Parathyroid adenoma (tissue), 2 donors: ENCODE data around the gene LINC00237.

Experiments used
- H2AFZ ChIP-seq: fragments of 300-600 bp; sonication (generic); one replicate; pipeline ENCODE4 v1.7.0; 2017; ENCODE audit warnings: antibody characterized with exemption, mild to moderate bottlenecking
- H3K27ac ChIP-seq: fragments of 300-600 bp; sonication (generic); one replicate; pipeline ENCODE4 v1.7.0; 2017
- H3K27me3 ChIP-seq: fragments of 300-600 bp; sonication (generic); one replicate; pipeline ENCODE4 v1.7.0; 2017; ENCODE audit warnings: low read length; ENCODE audit not compliant: control insufficient read depth, insufficient read depth
- H3K36me3 ChIP-seq: fragments of 300-600 bp; sonication (generic); one replicate; pipeline ENCODE4 v1.7.0; 2017; ENCODE audit warnings: low read length; ENCODE audit not compliant: control insufficient read depth, insufficient read depth
- H3K4me1 ChIP-seq: fragments of 300-600 bp; sonication (generic); one replicate; pipeline ENCODE4 v1.7.0; 2017; ENCODE audit warnings: control low read depth
- H3K4me2 ChIP-seq: fragments of 300-600 bp; sonication (generic); one replicate; pipeline ENCODE4 v1.7.0; 2017; ENCODE audit warnings: low read length
- H3K4me3 ChIP-seq: fragments of 300-600 bp; sonication (generic); one replicate; pipeline ENCODE4 v1.7.0; 2017; ENCODE audit warnings: low read depth, low read length
- H3K79me2 ChIP-seq: fragments of 300-600 bp; sonication (generic); one replicate; pipeline ENCODE4 v1.7.0; 2017; ENCODE audit warnings: control low read depth
- H3K9ac ChIP-seq: fragments of 300-600 bp; sonication (generic); one replicate; pipeline ENCODE4 v1.7.0; 2017; ENCODE audit warnings: mild to moderate bottlenecking
- H3K9me3 ChIP-seq: fragments of 300-600 bp; sonication (generic); one replicate; pipeline ENCODE4 v1.7.0; 2017; ENCODE audit warnings: low read length; ENCODE audit not compliant: control insufficient read depth
- TF ChIP-seq, protein P1 (sequence below): fragments of 300-600 bp; sonication (generic); IDR thresholded peaks from one replicate; pipeline ENCODE4 v1.7.0; 2017; ENCODE audit warnings: antibody characterized with exemption, mild to moderate bottlenecking
- donor health status: primary hyperparathyroidism.

Gene LINC00237

GRCh38 chr20:21092806-21093205 is 13.4 kb downstream of the LINC00237 start:
- no peak overlapping the region for H3K4me2 ChIP-seq
- H2AFZ ChIP-seq: no peak overlapping the region
- H3K4me1 ChIP-seq: no peaks in the 10 kb centered on the region
- peaks cover 3% of the 10 kb centered on the region for H3K27me3 ChIP-seq
- TF ChIP-seq, protein P1, sequence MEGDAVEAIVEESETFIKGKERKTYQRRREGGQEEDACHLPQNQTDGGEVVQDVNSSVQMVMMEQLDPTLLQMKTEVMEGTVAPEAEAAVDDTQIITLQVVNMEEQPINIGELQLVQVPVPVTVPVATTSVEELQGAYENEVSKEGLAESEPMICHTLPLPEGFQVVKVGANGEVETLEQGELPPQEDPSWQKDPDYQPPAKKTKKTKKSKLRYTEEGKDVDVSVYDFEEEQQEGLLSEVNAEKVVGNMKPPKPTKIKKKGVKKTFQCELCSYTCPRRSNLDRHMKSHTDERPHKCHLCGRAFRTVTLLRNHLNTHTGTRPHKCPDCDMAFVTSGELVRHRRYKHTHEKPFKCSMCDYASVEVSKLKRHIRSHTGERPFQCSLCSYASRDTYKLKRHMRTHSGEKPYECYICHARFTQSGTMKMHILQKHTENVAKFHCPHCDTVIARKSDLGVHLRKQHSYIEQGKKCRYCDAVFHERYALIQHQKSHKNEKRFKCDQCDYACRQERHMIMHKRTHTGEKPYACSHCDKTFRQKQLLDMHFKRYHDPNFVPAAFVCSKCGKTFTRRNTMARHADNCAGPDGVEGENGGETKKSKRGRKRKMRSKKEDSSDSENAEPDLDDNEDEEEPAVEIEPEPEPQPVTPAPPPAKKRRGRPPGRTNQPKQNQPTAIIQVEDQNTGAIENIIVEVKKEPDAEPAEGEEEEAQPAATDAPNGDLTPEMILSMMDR: no peak
- no peak overlapping the region for H3K27ac ChIP-seq
- H3K79me2 ChIP-seq: no peaks in the 10 kb centered on the region
- no peaks in the 10 kb centered on the region for H3K9me3 ChIP-seq
- H3K36me3 ChIP-seq: no peaks in the 10 kb centered on the region
- no peak overlapping the region for H3K9ac ChIP-seq
- no peak overlapping the region for H3K4me3 ChIP-seq

DNA sequence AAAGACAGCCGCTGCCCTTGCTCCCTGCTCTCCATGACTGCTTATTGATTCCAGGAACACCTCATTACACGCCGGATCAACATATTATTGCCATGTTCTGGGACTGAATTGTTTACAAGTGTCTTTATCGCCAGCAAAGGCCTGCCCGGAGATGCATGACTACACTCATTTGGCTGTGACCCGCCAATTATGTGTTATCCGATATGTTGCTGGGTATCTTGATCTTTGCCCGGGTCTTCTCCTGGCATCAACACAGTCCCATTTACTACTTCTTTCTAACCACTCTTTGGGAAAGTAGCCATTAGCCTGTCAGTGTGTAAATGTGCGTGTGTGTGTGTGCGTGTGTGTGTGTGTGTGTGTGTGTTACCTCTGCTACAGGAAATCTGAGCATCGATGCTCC is 15.4 kb downstream of the LINC00237 start:
- no peaks in the 10 kb centered on the region for H3K4me1 ChIP-seq
- no peak overlapping the region for H3K9ac ChIP-seq
- H3K27me3 ChIP-seq: peaks cover 5% of the 10 kb centered on the region

GRCh38 chr20:21090111-21090618 is 16.0 kb downstream of the LINC00237 start:
- no peaks in the 10 kb centered on the region for H3K4me1 ChIP-seq
- no peak overlapping the region for H3K4me2 ChIP-seq
- no peaks in the 10 kb centered on the region for H3K36me3 ChIP-seq
- H3K79me2 ChIP-seq: no peaks in the 10 kb centered on the region
- no peak overlapping the region for H2AFZ ChIP-seq
- H3K9ac ChIP-seq: no peak overlapping the region
- no peak overlapping the region for H3K27ac ChIP-seq
- H3K9me3 ChIP-seq: no peaks in the 10 kb centered on the region
- H3K27me3 ChIP-seq: peaks cover 5% of the 10 kb centered on the region
- TF ChIP-seq, protein P1: no peak
- no peak overlapping the region for H3K4me3 ChIP-seq

More for the DNA sequence above, 15.4 kb downstream of the LINC00237 start:
- Histone ChIP-seq H3K79me2 (no peaks in the 10 kb centered on the region), H3K4me2 (no peak overlapping the region), H3K9me3 (no peaks in the 10 kb centered on the region), H2AFZ (no peak overlapping the region), H3K27ac (no peak overlapping the region), H3K36me3 (no peaks in the 10 kb centered on the region), H3K4me3 (no peak overlapping the region)
- TF ChIP-seq, protein P1: no peak

- no peak overlapping the region for H3K4me3 ChIP-seq
- H3K36me3 ChIP-seq: no peaks in the 10 kb centered on the region
- no peak overlapping the region for H3K4me2 ChIP-seq
- no peak overlapping the region for H3K9ac ChIP-seq
- peaks cover 5% of the 10 kb centered on the region for H3K27me3 ChIP-seq
- H3K27ac ChIP-seq: no peak overlapping the region
- H3K79me2 ChIP-seq: no peaks in the 10 kb centered on the region
- no peaks in the 10 kb centered on the region for H3K9me3 ChIP-seq
- H2AFZ ChIP-seq: no peak overlapping the region
- TF ChIP-seq, protein P1: no peak
- H3K4me1 ChIP-seq: no peaks in the 10 kb centered on the region
Observed at GRCh38 chr20:21089391-21089790, 16.8 kb downstream of the LINC00237 start.

- Histone ChIP-seq H3K27ac (no peak overlapping the region), H3K36me3 (no peaks in the 10 kb centered on the region), H3K4me1 (no peaks in the 10 kb centered on the region), H3K4me2 (no peak overlapping the region), H3K4me3 (no peak overlapping the region), H3K9me3 (no peaks in the 10 kb centered on the region), H3K27me3 (peaks cover 5% of the 10 kb centered on the region), H3K9ac (no peak overlapping the region), H2AFZ (no peak overlapping the region), H3K79me2 (no peaks in the 10 kb centered on the region)
- TF ChIP-seq, protein P1: no peak
Observed at GRCh38 chr20:21087862-21088540, 18.2 kb downstream of the LINC00237 start.
